ENCODE data around the gene ATE1.

ATE1 gene

GRCh38 chr10:121865554-121865953 is 62.3 kb downstream of the ATE1 start:
- no peak for DNase-seq

GRCh38 chr10:121864653-121865052 is 63.2 kb downstream of the ATE1 start:
- no peak for DNase-seq

DNA sequence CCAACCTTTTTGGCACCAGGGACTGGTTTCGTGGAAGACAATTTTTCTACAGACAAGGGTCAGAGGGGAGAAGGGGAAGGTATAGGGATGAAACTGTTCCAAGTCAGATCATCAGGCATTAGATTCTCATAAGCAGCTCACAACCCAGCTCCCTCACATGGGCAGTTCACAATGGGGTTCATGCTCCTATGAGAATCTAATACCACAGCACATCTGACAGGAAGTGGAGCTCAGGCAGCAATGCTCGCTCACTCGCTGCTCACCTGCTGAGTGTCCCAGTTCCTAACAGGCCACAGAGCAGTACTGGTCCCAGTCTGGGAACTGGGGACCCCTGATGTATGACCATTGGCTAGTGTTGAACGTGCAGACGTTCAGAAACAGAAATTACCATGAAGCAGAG is 63.7 kb downstream of the ATE1 start:
- DNase-seq, result no peak

- no peak for DNase-seq
Observed at GRCh38 chr10:121862649-121863048, 65.2 kb downstream of the ATE1 start.

DNA sequence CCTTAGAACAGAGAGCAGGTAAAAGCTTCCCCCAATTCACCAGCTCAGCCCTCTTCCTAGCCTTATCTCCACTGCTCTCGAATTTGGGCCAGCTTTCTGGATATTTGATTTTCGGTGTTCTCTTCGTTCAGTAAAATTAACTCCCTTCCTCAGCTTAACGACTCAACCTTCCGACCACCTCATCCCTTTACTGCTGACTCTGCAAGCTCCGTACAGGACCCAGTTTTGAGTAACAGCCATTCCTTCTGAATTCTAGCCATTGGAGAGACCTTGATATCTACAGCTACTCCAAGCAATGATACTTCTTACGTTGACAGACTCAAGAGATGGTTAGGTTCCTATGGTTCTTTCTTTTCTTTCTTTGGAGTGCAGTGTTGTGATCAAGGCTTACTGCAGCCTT is 65.8 kb downstream of the ATE1 start:
- DNase-seq, result no peak

DNA sequence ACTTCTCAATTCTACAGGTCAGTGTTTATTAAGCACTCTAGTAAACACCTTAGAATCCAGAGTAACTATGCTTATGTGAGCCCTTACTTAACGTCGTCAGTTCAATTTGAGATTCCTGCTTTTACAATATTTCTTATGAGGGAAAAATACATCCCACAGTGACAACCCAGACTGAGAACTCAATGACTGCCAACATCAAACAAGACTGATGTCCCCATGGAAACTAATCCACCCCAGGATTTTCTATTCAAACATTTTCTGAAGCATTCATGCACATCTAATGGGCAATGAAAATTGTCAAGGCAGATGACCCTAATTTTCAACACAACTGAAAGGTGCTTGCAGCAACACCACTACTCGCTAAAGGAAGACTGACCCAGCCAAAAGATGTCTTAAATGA is 67.0 kb downstream of the ATE1 start:
- peak in 1 of 2 experiments; percentile 2 for DNase-seq

DNA sequence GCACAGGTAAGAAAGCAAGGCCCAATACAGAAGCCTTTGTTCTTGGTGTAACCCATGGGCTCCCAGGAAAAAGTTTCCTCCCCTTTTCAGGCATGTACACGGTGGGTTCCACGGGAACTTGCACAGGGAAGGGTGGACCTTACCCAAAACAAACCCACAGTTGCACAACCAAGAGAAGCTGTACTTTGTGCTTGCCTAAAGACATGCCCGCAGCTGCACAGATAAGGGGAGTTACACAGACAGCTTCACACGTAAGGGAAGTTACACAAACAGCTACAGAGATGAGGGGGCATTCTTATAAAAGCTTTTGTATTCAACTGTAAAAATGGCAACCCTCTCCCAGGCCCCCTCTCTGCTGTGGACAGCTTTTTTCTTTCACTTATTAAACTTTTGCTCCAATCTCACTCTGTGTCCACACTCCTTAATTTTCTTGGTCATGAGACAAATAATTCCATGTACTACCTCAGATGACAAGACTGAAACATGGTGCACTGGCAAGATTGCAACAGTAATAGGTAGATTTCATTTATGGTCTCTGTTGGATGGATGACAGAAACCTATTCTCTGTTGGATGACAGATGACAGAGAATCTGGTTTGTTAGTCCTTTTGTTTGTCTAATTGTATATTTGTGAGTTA is 72.9 kb downstream of the ATE1 start:
- DNase-seq, result no peak

GRCh38 chr10:121853950-121854349 is 73.9 kb downstream of the ATE1 start:
- no peak for DNase-seq

DNA sequence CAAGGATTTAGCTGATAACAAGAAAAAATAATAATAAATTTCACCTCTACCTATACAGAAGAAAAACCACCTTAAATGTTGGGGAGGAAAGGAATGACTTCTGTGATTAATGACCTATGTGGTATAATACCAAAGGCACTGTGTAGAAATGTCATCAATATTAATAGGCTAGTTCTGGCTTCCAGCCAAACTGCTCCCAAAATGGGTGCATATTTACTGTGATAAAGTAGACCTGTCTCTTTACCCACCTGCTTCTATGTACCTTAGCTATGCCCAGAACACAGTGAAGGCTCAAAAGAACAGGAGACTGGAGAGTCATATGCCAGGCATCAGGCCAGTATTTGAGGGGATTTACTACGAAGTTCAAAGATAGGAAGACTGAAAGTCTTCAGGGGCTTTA is 76.0 kb downstream of the ATE1 start:
- DNase-seq, result peak; percentile 37 to 41

DNA sequence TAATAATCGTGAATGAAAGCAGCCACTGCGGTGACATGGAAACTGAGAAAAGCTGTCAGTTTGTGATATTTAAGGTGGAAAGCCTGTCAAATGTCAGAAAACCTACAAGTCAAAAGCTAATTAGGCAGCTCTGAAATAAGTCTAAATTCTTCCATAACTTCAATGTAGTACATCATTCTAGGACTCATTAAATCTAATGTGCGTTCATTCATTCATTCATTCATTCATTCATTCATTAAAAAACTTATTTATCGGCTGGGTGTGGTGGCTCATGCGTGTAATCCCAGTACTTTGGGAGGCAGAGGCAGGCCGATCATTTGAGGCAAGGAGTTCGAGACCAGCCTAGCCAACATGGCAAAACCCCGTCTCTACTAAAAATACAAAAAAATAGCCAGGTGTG is 79.7 kb downstream of the ATE1 start:
- DNase-seq, result no peak

GRCh38 chr10:121846555-121846954 is 81.3 kb downstream of the ATE1 start:
- no peak for DNase-seq

DNA sequence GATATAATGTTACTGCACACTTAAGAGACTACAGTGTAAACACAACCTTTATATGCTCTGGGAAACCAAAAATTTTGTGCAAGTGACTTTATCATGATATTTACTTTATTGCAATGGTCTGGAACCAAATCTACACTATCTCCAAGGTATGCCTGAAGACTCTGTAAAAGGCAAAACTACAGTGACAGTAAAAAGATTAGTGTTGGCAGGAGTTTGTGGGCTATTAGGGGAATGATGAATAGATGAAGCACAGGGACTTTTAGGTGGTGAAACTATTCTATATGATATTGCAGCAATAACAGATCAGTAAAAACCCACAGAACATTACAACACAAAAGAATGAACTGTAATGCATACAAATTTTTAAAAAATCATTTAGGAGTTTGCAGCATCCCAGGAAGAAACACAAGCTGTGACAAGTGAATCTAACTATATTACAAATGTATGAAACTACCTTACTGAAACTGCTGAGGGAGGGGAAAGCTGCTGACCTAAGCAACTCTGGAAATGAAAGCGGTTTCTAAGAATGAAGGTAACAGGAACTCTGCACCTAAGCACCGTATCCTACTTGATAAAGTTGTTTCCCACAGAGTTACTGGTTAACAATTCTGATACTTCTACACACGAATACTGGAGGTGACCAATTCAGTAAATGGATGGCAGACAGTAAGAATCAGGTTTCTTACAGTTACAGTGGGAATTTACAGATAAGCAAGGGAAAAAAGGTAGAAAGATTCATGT is 82.6 kb downstream of the ATE1 start:
- no peak for DNase-seq

- DNase-seq, result no peak
Observed at GRCh38 chr10:121844537-121844936, 83.3 kb downstream of the ATE1 start.

DNA sequence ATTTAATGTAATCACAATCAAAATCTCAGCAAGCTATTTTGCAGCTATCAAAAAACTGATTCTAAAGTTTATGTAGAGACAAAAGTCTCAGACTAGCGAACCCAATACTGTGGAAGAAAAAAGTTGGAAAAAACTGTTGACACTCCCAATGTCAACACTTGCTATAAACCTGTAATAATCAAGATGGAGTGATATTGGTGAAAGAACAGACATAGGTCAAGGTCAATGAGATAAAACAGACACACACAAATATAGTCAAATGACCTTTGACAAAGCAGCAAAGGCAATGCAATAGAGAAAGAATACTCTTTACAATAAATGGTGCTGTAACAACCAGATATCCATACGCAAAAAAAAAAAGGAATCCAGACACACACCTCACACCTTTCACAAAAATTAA is 84.5 kb downstream of the ATE1 start:
- DNase-seq, result no peak

- no peak for DNase-seq
Observed at GRCh38 chr10:121841862-121842261, 86.0 kb downstream of the ATE1 start.

DNA sequence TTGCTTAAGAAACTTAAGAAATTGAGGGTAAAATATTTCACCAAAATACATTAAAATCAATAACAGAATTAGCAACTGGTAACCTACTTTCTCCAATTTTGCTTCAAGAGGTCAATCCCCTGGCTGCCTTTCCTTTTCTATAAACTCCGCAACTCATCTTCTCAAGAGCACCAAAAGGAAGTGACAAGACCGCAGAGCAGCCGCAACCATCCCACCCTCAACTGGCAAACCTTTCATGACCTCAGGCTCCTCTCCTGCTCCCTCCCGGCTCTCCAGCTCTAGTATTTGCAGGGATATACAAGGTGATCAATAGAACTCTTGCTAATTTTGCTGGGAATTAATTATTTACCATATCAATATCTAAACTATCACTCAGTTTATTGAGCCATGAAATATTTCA is 88.9 kb downstream of the ATE1 start:
- DNase-seq, result no peak

- DNase-seq, result peak; percentile 27 to 52
Observed at GRCh38 chr10:121838149-121838548, 89.7 kb downstream of the ATE1 start.

- DNase-seq, result no peak
Observed at GRCh38 chr10:121836171-121836570, 91.7 kb downstream of the ATE1 start.

DNA sequence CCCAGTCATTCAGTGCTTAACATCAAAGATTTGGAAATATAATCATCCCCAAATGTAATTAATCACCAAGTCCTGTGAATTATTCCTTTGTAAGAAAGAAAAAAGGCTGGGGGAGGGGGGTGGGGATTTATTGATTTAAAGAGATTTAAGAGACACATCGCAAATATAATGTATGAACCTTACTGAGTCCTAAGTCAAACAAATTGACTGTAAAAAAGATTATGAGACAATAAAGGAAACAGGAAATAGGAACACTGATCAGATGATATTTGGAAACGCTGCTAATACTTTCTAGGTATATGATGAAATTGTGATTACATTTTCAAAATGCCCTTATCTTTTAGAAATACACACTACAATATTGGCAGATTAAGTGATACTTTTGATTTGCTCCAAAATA is 92.5 kb downstream of the ATE1 start:
- no peak for DNase-seq

DNA sequence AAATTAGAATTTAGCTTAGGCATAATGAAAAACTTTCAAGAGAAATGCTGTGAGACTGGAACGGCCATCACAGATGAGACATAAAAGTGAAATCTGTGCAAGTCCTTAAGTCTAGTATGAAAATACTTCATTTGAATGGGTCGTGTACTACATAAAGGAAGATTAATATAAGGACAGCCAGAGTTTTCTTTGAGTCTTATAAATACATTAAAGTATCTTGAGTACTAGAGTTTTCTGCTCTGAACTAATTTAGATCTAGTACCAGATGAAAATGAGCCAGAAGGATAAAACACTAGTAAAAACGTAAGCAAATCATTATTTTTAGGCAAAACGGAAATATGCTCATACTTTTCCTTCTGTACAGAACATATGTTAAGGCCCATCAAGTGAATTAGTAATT is 93.1 kb downstream of the ATE1 start:
- DNase-seq, result no peak

DNA sequence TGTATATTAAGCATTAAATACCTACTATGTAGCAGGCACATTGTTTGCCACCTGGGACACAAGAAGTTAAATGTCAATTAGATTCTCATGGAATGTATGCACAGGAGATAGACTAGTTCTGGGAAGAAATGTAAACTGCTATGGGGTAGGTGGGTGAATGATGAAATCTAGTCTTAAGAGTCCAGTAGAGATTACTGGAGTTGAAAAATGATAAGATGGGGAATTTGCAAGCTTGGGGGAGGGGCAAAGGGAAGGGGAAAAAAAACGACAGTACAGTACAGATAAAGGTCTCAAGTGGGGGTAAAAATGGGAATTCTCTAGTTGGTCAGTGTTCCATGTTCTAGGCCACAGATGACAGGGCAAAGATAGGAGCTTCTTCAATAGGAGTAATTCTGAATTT is 94.4 kb downstream of the ATE1 start:
- DNase-seq, result no peak

- no peak for DNase-seq
Observed at GRCh38 chr10:121832647-121833046, 95.2 kb downstream of the ATE1 start.

DNA sequence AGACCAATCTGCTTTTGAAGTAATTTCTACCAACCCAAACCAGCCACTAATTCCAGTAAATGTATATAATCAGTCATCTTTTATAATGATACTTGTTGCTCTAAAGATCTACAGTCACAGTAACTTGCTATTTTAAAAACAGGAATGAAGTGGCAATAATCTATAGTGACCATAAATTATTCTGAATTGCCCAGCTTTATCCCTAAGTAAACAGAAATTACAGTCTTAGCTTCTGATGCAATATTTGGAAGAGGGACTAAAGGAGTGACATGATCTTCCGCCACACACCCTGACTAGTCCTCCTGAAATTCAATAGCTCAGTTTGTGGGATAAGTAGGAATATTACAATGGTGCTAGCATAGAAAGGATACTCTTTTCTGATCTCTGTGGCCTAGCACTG is 96.1 kb downstream of the ATE1 start:
- DNase-seq, result peak; percentile 6 to 36

GRCh38 chr10:121831237-121831636 is 96.6 kb downstream of the ATE1 start:
- DNase-seq, result no peak

DNA sequence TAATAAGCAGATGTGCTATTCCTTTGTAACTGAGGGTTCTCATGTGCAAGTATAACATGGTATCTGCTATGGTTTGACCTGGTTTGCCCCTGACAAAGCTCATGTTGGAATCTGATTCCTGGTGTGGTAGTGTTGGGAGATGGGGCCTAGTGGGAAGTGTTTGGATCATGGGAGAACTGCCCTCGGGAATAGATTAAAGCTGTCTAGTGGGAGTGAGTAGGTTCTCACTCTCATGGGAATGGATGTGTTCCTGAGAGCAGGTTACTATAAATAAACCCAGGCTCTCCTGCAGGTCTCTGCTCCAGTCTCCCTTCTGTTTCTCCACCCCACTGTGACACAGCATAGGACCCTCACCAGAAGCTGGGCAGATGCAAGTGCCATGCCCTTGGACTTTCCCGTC is 97.7 kb downstream of the ATE1 start:
- DNase-seq, result no peak

All from SHP77 (cell line).